Natural killer cell treated with Interleukin-12 subunit alpha and Interleukin-12 subunit beta and Interleukin-15 and Interleukin-18, amount 100 ng/mL, for 72 hours (primary cell): Measurements from ENCODE around the gene LRRC55. TPM values are rescaled to one million over a fixed set of nuclear protein-coding genes. Genes with fewer than 3 reads are reported as not detected.

Source experiments
- ATAC-seq, 2 donors: fragments of 150-1000 bp; cut with Tn5 transposase in 1 of 2; sonication (Bioruptor Pico), chemical (Tn5 transposase) in 1 of 2; 2 replicates each; pipeline ENCODE4 v1.10.0; 2021
- DNase-seq: peaks from one replicate; pipeline ENCODE4 v3.0.0; 2022; ENCODE audit warnings: low spot score
- H3K27ac Mint-ChIP-seq, 2 donors: 1 replicate in 1 of 2; 2 replicates in 1 of 2; pipeline ENCODE4 v1.8.0; 2022; ENCODE audit warnings: mixed read lengths in 2 of 2, mild to moderate bottlenecking in 1 of 2, moderate library complexity in 1 of 2
- H3K27me3 Mint-ChIP-seq, 2 donors: 1 replicate in 1 of 2; 2 replicates in 1 of 2; pipeline ENCODE4 v1.8.0; 2022; ENCODE audit warnings: mixed read lengths in 2 of 2
- H3K36me3 Mint-ChIP-seq: one replicate; pipeline ENCODE4 v1.8.0; 2022; ENCODE audit warnings: mixed read lengths
- H3K4me1 Mint-ChIP-seq, 2 donors: 1 replicate in 1 of 2; 2 replicates in 1 of 2; pipeline ENCODE4 v1.8.0; 2022; ENCODE audit warnings: low read depth in 2 of 2, mixed read lengths in 2 of 2, mild to moderate bottlenecking in 1 of 2
- H3K4me3 Mint-ChIP-seq: one replicate; pipeline ENCODE4 v1.8.0; 2022; ENCODE audit warnings: mixed read lengths
- H3K9me3 Mint-ChIP-seq: 2 replicates; pipeline ENCODE4 v1.8.0; 2022; ENCODE audit warnings: mixed read lengths
- total RNA-seq, 2 donors: library from RNA; stranded (reverse); gene quantifications; one replicate each; pipeline ENCODE4 v1.2.3, GENCODE V29; 2022

Gene LRRC55
- total RNA-seq, 2 donors from 2014 or later: not detected

GRCh38 chr11:57240757-57241156 is 59.0 kb downstream of the LRRC55 start:
- ATAC-seq: no peak
- Mint-ChIP-seq H3K27me3 (peaks cover 0 to 8% of the 10 kb centered on the region in 2 donors), H3K9me3 (no peaks in the 10 kb centered on the region)

More at GRCh38 chr11:57240757-57241156, 59.0 kb downstream of the LRRC55 start:
- no peak for DNase-seq
- Mint-ChIP-seq H3K4me1 (peaks cover 16 to 34% of the 10 kb centered on the region in 2 donors), H3K36me3 (no peaks in the 10 kb centered on the region), H3K4me3 (no peak overlapping the region), H3K27ac (no peak overlapping the region)

Other genes with a start within 250 kb of the LRRC55 start
- not detected for gene OR5AK2, start 193.0 kb upstream of the LRRC55 start, total RNA-seq
- gene APLNR, start 55.3 kb downstream of the LRRC55 start, total RNA-seq: not detected
- 1 to 10 TPM; 3.0 to 3.2 TPM for gene TNKS1BP1, start 143.0 kb downstream of the LRRC55 start, total RNA-seq
- 100 to 1,000 TPM; 143 to 210 TPM for gene SSRP1, start 153.9 kb downstream of the LRRC55 start, total RNA-seq
- not detected for gene P2RX3, start 156.4 kb downstream of the LRRC55 start, total RNA-seq
- gene PRG3, start 199.2 kb downstream of the LRRC55 start, total RNA-seq: not detected
- gene PRG2, start 208.7 kb downstream of the LRRC55 start, total RNA-seq: 1 to 10 TPM; 1.4 to 2.3 TPM
- gene SLC43A3, start 245.2 kb downstream of the LRRC55 start, total RNA-seq: 100 to 1,000 TPM in 1 of 2 donors, 10 to 100 TPM in 1; 86.9 to 308 TPM